GM19328 (cell line): ENCODE data around the gene VPS33A.
"Not testable (repeated sequence)": the region's sequence is repeated elsewhere in the genome, so short reads cannot be mapped to it uniquely, and the experiment has no call there.

Experiments
- ATAC-seq: cut with Tn5 transposase; IDR thresholded peaks from one replicate; pipeline ENCODE4 v1.9.1; 2021; ENCODE audit warnings: mild to moderate bottlenecking, moderate library complexity; ENCODE audit not compliant: unreplicated experiment

Gene VPS33A

DNA sequence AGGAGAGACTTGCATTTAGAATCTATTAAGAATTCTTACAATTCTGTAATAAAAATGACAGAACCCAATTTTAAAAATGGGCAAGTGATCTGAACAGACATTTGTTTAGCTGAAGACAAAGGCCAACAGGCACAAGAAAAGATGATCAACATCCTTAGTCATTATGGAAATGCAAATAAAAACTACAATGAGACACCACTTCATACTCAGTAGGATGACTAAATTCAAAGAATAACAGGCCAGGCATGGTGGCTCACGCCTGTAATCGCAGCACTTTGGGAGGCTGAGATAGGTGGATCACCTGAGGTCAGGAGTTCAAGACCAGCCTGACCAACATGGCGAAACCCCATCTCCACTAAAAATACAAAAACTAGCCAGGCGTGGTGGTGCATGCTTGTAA lies 7.8 kb downstream of the VPS33A start:
- ATAC-seq, result not testable (repeated sequence)

DNA sequence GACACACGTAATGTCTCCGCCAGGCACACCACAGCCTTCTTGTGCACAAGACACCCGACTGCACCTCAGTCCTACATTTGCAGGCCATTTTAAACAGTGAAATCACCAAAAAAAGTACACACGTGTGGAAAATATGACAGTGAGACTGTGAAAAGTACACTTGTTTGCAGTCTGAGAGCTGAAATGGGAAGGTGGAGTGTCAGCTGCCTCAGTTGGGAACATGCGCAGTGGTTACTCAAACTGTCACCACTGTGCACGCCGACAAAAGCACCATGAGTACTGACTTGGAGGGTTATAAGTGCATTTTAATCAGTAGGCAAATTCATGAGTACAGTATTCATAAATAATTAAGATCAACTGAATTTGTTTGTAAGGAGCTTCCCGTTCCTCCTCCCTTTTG lies 15.8 kb downstream of the VPS33A start:
- no peak for ATAC-seq

DNA sequence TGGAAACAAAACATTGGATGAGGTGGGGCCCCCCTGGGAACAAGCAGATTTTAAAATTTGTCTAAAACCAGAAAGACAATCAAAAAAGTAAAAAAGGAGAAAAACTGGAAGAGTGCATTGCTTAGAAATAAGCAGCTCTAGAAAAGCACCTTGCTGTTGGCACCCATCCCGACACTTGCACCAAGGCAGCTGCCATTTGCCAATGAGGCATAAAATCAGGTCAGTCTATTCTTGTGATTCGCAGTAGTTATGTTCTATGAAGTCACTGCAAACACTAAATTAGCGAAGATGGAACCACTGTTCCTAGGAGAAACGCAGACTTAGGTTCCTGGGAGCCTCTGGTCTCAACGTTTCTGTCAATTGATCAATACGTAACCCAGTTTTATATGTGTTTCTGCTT lies 16.2 kb downstream of the VPS33A start:
- no peak for ATAC-seq

DNA sequence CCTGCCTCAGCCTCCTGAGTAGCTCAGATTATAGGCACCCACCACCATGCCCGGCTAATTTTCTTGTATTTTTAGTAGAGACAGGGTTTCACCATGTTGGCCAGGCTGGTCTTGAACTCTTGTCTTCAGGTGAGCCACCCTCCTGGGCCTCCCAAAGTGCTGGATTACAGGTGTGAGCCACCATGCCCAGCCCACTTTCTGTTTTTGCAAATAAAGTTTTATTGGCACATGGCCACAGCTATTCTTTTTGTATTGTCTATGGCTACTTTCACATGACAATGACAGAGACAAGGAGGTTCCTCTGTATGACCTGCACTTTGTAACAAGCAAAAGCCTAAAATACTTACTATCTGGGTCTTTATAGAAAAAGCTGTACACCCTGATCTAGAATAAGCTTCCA lies 20.7 kb downstream of the VPS33A start:
- ATAC-seq, result no peak

- no peak for ATAC-seq
These were observed 21.5 kb downstream of the VPS33A start for GRCh38 chr12:122244565-122245371.

- no peak for ATAC-seq
These were observed 22.3 kb downstream of the VPS33A start for GRCh38 chr12:122243965-122244364.

GRCh38 chr12:122238861-122239260 lies 27.4 kb downstream of the VPS33A start:
- no peak for ATAC-seq

GRCh38 chr12:122235741-122236140 lies 30.6 kb downstream of the VPS33A start:
- ATAC-seq, result no peak

DNA sequence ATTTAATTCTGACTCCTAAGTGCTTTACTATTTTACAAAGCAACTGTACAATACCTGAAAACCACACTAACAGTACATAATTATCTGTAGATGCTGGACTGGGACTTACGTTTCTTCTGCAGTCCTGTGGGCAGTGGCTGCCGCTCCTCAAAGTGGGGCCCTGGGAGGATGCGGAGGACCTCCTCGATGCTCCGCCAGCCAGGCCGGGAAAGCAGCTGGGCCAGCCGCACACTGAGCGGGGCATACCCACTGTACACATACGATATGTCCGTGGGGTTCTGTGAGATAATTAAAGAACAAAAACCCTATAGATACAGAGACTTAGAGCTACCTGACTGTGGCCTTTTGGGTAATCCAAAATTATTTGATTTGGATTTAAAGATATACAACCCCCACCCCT lies 33.6 kb downstream of the VPS33A start:
- no peak for ATAC-seq

DNA sequence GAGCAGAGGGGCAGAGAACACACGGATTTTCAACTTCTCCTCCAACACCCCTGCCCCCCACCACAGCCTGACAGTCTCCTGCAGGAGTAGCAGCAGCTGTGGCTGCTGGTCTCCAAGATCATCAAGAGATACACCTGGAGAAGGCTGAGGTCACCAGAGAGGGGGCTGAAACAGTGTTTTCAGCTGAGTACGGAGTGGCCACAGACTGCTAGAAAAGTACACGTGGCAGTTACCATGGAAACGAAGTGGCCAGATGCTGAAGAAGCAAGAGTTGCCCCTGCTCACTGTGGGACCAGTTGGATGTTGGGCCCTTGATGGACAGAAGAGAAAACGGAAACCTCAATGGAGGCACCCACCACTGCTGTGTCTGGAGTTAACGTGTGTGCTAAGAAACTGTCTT lies 35.5 kb downstream of the VPS33A start:
- no peak for ATAC-seq

GRCh38 chr12:122228092-122228491 lies 38.2 kb downstream of the VPS33A start:
- ATAC-seq, result no peak

DNA sequence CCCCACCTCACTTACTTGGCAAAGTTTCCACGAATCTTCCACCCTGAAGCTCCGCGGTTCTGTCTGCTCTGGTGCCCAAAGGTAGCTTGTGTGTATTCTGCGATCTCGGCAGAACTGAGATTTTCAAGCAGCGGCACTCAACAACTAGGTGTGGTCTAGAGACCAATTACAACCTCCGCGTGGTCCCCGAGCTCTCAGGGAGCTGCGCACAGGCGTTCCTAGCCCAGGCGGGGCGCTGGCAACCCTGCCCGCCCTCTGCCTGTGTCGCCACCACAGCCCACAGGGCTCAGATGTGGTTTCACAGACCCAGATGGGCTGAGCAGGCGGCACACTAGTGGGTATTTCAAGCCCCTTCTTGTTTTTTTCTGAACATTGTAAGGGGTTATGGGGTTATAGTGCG lies 39.0 kb downstream of the VPS33A start:
- ATAC-seq, result no peak

DNA sequence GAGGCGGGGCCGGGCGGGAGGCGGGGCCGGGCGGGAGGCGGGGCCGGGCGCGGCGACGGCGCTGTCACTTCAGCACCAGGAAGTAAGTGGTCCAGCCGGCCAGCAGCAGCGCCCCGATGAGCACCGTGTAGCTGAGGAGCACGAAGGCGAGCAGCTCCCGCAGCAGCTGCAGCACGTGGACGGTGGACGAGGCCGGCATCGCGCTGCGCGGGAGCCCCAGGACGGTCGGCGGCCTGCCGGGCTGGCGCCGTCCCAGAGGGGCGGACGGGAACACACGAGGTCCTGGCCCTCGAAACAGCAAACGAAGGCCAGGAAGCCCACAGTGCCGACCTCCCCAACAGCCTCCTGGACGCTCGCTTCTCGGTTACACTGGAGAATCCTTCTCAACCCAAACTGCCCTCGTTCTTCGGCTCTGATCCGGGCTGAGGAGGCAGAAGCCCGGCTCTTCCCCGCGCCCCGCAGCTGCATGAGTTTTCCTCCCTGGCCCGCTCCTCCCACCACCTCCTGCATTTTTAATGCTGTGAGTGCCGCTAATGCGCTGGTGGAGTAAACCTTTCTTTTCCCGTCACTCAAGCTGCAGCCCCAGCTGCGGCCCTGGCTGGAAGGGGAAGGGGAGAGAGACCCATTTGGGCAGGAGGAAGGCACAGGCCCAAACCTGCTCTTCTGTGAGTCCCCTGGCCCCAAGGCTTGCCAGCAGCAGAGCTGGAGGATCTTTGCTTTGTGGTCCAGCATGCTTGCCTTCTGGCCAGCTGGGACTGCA lies 39.7 kb downstream of the VPS33A start:
- no peak for ATAC-seq

- ATAC-seq, result peak; percentile 86
These were observed 40.5 kb downstream of the VPS33A start, which contains the start of gene DIABLO for GRCh38 chr12:122225683-122226365. Gene DIABLO (minus strand): TSS chr12:122226052. CDS start chr12:122226014, 38 bp downstream.

GRCh38 chr12:122216445-122216844 lies 49.8 kb downstream of the VPS33A start:
- no peak for ATAC-seq

- ATAC-seq, result no peak
These were observed 50.5 kb downstream of the VPS33A start for GRCh38 chr12:122215771-122216170.

DNA sequence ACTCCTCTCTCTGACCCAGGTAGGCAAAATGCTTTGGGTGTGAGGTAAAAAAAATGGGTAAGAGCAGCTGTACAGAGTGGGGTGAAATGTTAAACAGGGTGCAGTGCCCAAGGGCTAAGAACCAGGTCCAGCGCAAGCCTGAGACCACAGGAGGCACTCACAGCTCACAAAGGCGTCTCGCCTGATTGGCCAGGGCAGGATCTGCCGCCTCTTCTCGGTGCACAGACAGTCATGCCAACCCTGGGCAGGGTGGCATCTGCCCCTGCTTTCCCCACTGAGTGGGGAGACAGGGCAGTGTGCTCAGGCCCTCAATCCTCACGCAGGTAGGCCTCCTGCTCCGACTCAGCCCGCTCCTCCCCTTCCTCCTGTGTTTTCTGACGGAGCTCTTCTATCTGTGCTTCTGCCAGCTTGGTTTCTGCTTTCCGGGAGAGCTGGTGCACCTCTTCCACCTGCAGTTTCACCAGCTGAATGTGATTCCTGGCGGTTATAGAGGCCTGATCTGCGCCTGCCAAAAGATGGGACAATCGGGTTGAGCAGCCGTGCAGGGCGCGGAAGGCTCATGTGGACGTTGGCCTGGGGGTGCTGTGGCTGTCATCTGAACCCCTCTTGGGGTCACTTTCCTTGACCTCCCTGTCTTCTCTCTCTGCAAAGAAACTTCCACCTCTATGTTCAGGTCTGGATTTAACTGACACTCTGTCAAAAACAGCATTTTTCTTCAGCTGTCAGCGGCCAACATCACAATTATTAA lies 58.0 kb downstream of the VPS33A start:
- ATAC-seq, result no peak

DNA sequence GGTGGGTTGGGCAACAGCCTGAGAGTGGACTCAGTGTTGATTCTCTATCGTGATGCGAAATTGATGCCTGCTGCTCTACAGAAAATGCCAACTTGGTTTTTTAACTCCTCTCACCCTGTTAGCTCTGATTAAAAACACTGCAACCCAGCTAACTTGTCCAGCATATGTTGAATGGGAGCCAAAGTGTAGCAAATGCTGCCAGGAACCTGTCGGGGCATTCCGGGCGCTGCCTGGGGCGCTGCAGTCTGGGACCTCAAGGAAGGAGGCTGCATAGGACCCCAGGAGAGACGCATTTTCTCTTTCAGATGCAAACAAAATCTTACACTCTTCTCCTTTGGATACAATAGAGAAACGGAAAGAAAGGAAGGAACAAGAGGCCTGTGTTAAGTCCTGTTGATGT lies 58.9 kb downstream of the VPS33A start:
- ATAC-seq, result no peak

DNA sequence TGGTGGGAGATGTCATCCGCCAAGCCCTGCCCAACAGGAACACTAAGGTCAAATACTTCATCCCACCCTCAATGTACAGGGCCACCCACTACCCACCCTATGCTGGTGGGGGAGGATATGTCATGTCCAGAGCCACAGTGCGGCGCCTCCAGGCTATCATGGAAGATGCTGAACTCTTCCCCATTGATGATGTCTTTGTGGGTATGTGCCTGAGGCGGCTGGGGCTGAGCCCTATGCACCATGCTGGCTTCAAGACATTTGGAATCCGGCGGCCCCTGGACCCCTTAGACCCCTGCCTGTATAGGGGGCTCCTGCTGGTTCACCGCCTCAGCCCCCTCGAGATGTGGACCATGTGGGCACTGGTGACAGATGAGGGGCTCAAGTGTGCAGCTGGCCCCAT lies 59.3 kb downstream of the VPS33A start:
- ATAC-seq, result no peak

DNA sequence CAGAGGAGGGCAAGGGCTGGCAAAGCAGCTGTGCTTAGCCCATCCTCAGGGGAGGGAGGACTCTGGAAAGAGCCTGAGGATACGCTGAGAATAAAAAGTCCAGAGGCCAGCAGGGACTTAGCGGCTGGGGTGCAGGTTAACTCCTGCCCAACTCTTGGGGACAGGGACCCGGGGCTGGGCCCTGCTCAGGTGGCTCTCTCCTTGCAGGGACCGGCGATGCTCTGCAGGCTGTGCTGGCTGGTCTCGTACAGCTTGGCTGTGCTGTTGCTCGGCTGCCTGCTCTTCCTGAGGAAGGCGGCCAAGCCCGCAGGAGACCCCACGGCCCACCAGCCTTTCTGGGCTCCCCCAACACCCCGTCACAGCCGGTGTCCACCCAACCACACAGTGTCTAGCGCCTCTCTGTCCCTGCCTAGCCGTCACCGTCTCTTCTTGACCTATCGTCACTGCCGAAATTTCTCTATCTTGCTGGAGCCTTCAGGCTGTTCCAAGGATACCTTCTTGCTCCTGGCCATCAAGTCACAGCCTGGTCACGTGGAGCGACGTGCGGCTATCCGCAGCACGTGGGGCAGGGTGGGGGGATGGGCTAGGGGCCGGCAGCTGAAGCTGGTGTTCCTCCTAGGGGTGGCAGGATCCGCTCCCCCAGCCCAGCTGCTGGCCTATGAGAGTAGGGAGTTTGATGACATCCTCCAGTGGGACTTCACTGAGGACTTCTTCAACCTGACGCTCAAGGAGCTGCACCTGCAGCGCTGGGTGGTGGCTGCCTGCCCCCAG lies 60.0 kb downstream of the VPS33A start:
- ATAC-seq, result no peak
